Panc1 (cell line): ENCODE data around the gene HTRA3. TPM values are rescaled to one million over a fixed set of nuclear protein-coding genes. Genes with fewer than 3 reads are reported as not detected.

Experiments used
- ATAC-seq: fragments of 200-7000 bp; cut with Tn5 transposase; 2 replicates; pipeline ENCODE4 v1.9.1; 2020; ENCODE audit warnings: mild to moderate bottlenecking, moderate library complexity
- BruUV-seq: library from RNA; stranded (reverse); fragments of 400-500 nt; replicated peaks from 2 replicates; lab custom pipeline; 2021; lab: Mats Ljungman, UMichigan
- CTCF ChIA-PET: fragments of 300-600 bp; sonication (Branson Sonifier 250); formaldehyde crosslinking; loops from one replicate; lab custom pipeline; 2022; ENCODE audit warnings: antibody characterized with exemption; lab: Charles Lee
- POLR2A ChIA-PET: fragments of 300-600 bp; sonication (Branson Sonifier 250); formaldehyde crosslinking; loops from one replicate; lab custom pipeline; 2022; ENCODE audit warnings: antibody characterized with exemption; lab: Charles Lee
- DNase-seq: peaks from one replicate; pipeline ENCODE4 v3.0.0-alpha.2; 2010; ENCODE audit warnings: low read depth, low spot score
- H3K27ac ChIP-seq: 2 replicates; pipeline ENCODE4 v1.5.1; 2011; ENCODE audit warnings: mild to moderate bottlenecking, low read length, inconsistent platforms
- H3K27me3 ChIP-seq: fragments of 200-500 bp; sonication (Bioruptor generic); 2 replicates; pipeline ENCODE4 v1.6.0; 2014; ENCODE audit warnings: low read length, inconsistent platforms; ENCODE audit not compliant: control insufficient read depth, insufficient read depth
- H3K36me3 ChIP-seq: fragments of 200-500 bp; sonication (Bioruptor generic); 2 replicates; pipeline ENCODE4 v1.5.1; 2014; ENCODE audit warnings: inconsistent platforms, mild to moderate bottlenecking, low read length, moderate library complexity; ENCODE audit not compliant: control insufficient read depth, insufficient read depth
- H3K4me1 ChIP-seq: 2 replicates; pipeline ENCODE4 v1.5.1; 2011; ENCODE audit warnings: inconsistent platforms, mild to moderate bottlenecking, low read length, moderate library complexity; ENCODE audit not compliant: control insufficient read depth, insufficient read depth
- H3K4me3 ChIP-seq, 2 experiments: 2 replicates each; pipeline ENCODE4 v1.5.1; 2011 to 2012; ENCODE audit warnings: low read depth in 2 of 2, low read length in 2 of 2, mild to moderate bottlenecking in 2 of 2, inconsistent platforms in 1 of 2, moderate library complexity in 1 of 2
- H3K9me3 ChIP-seq: fragments of 200-500 bp; sonication (Bioruptor generic); 2 replicates; pipeline ENCODE4 v1.5.1; 2014; ENCODE audit warnings: low read depth, mild to moderate bottlenecking, inconsistent platforms, low read length, moderate library complexity; ENCODE audit not compliant: control insufficient read depth, insufficient read depth
- POLR2AphosphoS5 ChIP-seq: IDR thresholded peaks from 2 replicates; pipeline ENCODE4 v1.6.1; 2012; ENCODE audit warnings: mild to moderate bottlenecking, low read depth, low read length, moderate library complexity
- SIN3A ChIP-seq: IDR thresholded peaks from 2 replicates; pipeline ENCODE4 v1.6.1; 2012; ENCODE audit warnings: low read depth, mild to moderate bottlenecking, low read length, moderate library complexity, borderline replicate concordance; ENCODE audit not compliant: insufficient read depth
- TCF7L2 ChIP-seq: IDR thresholded peaks from 2 replicates; pipeline ENCODE4 v1.6.1; 2011; ENCODE audit warnings: mild to moderate bottlenecking, low read depth, low read length, inconsistent platforms
- in situ Hi-C: cut with HindIII; loops from 2 replicates; pipeline ENCODE4 v1.10.0; 2016; ENCODE audit warnings: low sequenced_read_pairs, low pct_unique_long_range_greater_than_20kb
- intact Hi-C: fragments of 100-400 bp; cut with micrococcal nuclease; formaldehyde crosslinking; loops from one replicate; pipeline ENCODE4 v1.10.0; 2022; ENCODE audit not compliant: unreplicated experiment
- total RNA-seq: library from RNA; stranded (reverse); gene quantifications from one replicate; pipeline ENCODE4 v1.2.1, GENCODE V29; 2021; ENCODE audit not compliant: unreplicated experiment
- TF ChIP-seq, protein P1 (sequence below): fragments of 450-650 bp; IDR thresholded peaks from 2 replicates; pipeline ENCODE4 v1.5.1; 2017; ENCODE audit warnings: mild to moderate bottlenecking
- TF ChIP-seq, protein P2 (sequence below), 2 experiments: IDR thresholded peaks; 2 replicates each; pipeline ENCODE4 v1.6.1; 2011 to 2012; ENCODE audit warnings: low read depth in 2 of 2, control low read depth in 1 of 2, low read length in 1 of 2, mild to moderate bottlenecking in 1 of 2, moderate library complexity in 1 of 2; ENCODE audit not compliant: insufficient read depth in 1 of 2

Gene HTRA3
- total RNA-seq, 1 experiment from 2014 or later, result 0.98 TPM

DNA sequence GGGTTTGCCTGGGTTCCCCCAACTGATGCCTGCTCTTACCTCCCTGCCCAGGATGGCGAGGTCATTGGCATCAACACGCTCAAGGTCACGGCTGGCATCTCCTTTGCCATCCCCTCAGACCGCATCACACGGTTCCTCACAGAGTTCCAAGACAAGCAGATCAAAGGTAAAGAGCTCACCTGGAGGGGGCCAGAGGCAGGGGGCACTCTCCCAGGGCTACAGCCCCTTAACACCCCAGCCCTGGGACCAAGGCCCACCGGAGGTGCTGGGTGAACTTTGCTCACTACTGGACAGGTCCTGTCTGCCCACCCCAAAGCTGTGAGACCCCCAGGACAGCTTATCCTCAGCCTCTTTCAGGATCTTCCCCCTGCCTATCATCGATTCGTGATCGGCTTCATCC lies 24.5 kb downstream of the HTRA3 start:
- TF ChIP-seq, protein P1, sequence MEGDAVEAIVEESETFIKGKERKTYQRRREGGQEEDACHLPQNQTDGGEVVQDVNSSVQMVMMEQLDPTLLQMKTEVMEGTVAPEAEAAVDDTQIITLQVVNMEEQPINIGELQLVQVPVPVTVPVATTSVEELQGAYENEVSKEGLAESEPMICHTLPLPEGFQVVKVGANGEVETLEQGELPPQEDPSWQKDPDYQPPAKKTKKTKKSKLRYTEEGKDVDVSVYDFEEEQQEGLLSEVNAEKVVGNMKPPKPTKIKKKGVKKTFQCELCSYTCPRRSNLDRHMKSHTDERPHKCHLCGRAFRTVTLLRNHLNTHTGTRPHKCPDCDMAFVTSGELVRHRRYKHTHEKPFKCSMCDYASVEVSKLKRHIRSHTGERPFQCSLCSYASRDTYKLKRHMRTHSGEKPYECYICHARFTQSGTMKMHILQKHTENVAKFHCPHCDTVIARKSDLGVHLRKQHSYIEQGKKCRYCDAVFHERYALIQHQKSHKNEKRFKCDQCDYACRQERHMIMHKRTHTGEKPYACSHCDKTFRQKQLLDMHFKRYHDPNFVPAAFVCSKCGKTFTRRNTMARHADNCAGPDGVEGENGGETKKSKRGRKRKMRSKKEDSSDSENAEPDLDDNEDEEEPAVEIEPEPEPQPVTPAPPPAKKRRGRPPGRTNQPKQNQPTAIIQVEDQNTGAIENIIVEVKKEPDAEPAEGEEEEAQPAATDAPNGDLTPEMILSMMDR, result no peak
- TF ChIP-seq SIN3A, result no peak
- H3K4me3 ChIP-seq, result no peak overlapping the region
- intact Hi-C loops, result no loop called here
- H3K36me3 ChIP-seq, result no peaks in the 10 kb centered on the region
- H3K27me3 ChIP-seq, result no peaks in the 10 kb centered on the region
- ChIA-PET CTCF (no interaction called here), POLR2A (no interaction called here)
- in situ Hi-C loops, result no loop called here
- BruUV-seq, result no TSS peak
- no peaks in the 10 kb centered on the region for H3K9me3 ChIP-seq
- DNase-seq, result no peak
- no peaks in the 10 kb centered on the region for H3K4me1 ChIP-seq
- ATAC-seq, result no peak
- H3K27ac ChIP-seq, result no peak overlapping the region

DNA sequence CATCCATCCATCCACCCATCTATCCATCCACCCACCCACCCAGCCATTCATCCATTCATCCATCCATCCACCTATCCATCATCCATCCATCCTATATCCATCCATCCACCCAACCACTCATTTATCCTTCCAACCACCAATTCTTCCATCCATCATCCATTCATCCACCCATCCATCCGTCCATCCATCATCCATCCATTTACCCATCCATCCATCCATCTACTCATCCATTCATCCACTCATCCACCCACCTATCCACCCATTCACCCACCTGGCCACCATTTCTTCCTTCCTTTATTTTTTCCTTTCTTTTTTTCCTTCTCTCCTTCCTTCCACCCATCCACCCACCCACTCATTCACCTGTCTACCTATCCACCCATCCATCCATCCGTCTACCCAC lies 25.2 kb downstream of the HTRA3 start:
- DNase-seq (no peak), ATAC-seq (no peak)
- ChIA-PET CTCF (no interaction called here), POLR2A (no interaction called here)
- Histone ChIP-seq H3K9me3 (no peaks in the 10 kb centered on the region), H3K27ac (no peak overlapping the region), H3K4me3 (no peak overlapping the region), H3K27me3 (no peaks in the 10 kb centered on the region), H3K36me3 (no peaks in the 10 kb centered on the region), H3K4me1 (no peaks in the 10 kb centered on the region)
- no TSS peak for BruUV-seq
- in situ Hi-C loops (no loop called here), intact Hi-C loops (no loop called here)
- TF ChIP-seq TCF7L2 (no peak), SIN3A (no peak), POLR2AphosphoS5 (no peak)
- TF ChIP-seq, protein P1, result no peak
- TF ChIP-seq, protein P2, sequence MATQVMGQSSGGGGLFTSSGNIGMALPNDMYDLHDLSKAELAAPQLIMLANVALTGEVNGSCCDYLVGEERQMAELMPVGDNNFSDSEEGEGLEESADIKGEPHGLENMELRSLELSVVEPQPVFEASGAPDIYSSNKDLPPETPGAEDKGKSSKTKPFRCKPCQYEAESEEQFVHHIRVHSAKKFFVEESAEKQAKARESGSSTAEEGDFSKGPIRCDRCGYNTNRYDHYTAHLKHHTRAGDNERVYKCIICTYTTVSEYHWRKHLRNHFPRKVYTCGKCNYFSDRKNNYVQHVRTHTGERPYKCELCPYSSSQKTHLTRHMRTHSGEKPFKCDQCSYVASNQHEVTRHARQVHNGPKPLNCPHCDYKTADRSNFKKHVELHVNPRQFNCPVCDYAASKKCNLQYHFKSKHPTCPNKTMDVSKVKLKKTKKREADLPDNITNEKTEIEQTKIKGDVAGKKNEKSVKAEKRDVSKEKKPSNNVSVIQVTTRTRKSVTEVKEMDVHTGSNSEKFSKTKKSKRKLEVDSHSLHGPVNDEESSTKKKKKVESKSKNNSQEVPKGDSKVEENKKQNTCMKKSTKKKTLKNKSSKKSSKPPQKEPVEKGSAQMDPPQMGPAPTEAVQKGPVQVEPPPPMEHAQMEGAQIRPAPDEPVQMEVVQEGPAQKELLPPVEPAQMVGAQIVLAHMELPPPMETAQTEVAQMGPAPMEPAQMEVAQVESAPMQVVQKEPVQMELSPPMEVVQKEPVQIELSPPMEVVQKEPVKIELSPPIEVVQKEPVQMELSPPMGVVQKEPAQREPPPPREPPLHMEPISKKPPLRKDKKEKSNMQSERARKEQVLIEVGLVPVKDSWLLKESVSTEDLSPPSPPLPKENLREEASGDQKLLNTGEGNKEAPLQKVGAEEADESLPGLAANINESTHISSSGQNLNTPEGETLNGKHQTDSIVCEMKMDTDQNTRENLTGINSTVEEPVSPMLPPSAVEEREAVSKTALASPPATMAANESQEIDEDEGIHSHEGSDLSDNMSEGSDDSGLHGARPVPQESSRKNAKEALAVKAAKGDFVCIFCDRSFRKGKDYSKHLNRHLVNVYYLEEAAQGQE (IDR thresholded peaks at IDR 0.05; ENCODE audit: insufficient read depth in 1 of 2, low read depth in 2 of 2, low read length in 1 of 2), result no peak
